CD8-positive, alpha-beta memory T cell (primary cell): Measurements from ENCODE around the gene SUMO2. TPM values are rescaled to one million over a fixed set of nuclear protein-coding genes. Genes with fewer than 3 reads are reported as not detected.

Experiments used
- CTCF ChIA-PET: fragments of 350-600 bp; sonication (Branson Sonifier 250); formaldehyde crosslinking; loops from one replicate; lab custom pipeline; 2021; ENCODE audit warnings: antibody characterized with exemption; lab: Charles Lee
- POLR2A ChIA-PET: fragments of 350-600 bp; sonication (Branson Sonifier 250); formaldehyde crosslinking; loops from one replicate; lab custom pipeline; 2021; ENCODE audit warnings: antibody characterized with exemption; lab: Charles Lee
- DNase-seq, 5 donors: peaks; one replicate each; pipeline versions ENCODE4 v3.0.0 to v3.0.0-alpha.2; 2020 to 2022; ENCODE audit warnings: mixed read lengths in 1 of 5
- H3K27ac ChIP-seq: one replicate; pipeline ENCODE4 v1.7.0; 2013; ENCODE audit warnings: low read depth, mild to moderate bottlenecking, low read length, moderate library complexity
- H3K27me3 ChIP-seq: 2 replicates; pipeline ENCODE4 v1.7.0; 2013; ENCODE audit warnings: low read length, mild to moderate bottlenecking; ENCODE audit not compliant: insufficient read depth, poor library complexity, severe bottlenecking
- H3K36me3 ChIP-seq: 2 replicates; pipeline ENCODE4 v1.7.0; 2013; ENCODE audit warnings: mild to moderate bottlenecking, low read length, moderate library complexity; ENCODE audit not compliant: insufficient read depth
- H3K4me1 ChIP-seq: 2 replicates; pipeline ENCODE4 v1.7.0; 2013; ENCODE audit warnings: mild to moderate bottlenecking, low read length, moderate library complexity; ENCODE audit not compliant: insufficient read depth
- H3K4me3 ChIP-seq: 2 replicates; pipeline ENCODE4 v1.7.0; 2013; ENCODE audit warnings: mild to moderate bottlenecking, low read length
- H3K9me3 ChIP-seq: 2 replicates; pipeline ENCODE4 v1.7.0; 2013; ENCODE audit warnings: mild to moderate bottlenecking, low read length
- H3K27ac Mint-ChIP-seq, 8 donors: one replicate each; pipeline ENCODE4 v1.8.0; 2020 to 2021; ENCODE audit warnings: mixed read lengths in 8 of 8, mild to moderate bottlenecking in 6 of 8, inconsistent platforms in 3 of 8, moderate library complexity in 3 of 8
- H3K27me3 Mint-ChIP-seq, 2 donors: one replicate each; pipeline ENCODE4 v1.8.0; 2020 to 2021; ENCODE audit warnings: mixed read lengths in 2 of 2, mild to moderate bottlenecking in 1 of 2, moderate library complexity in 1 of 2
- H3K36me3 Mint-ChIP-seq, 3 donors: one replicate each; pipeline ENCODE4 v1.8.0; 2020 to 2021; ENCODE audit warnings: mixed read lengths in 3 of 3, inconsistent platforms in 1 of 3, mild to moderate bottlenecking in 1 of 3
- H3K4me1 Mint-ChIP-seq, 3 donors: one replicate each; pipeline ENCODE4 v1.8.0; 2020 to 2021; ENCODE audit warnings: mixed read lengths in 3 of 3, inconsistent platforms in 1 of 3, mild to moderate bottlenecking in 1 of 3
- H3K4me3 Mint-ChIP-seq, 7 donors: one replicate each; pipeline ENCODE4 v1.8.0; 2020 to 2021; ENCODE audit warnings: mixed read lengths in 7 of 7, mild to moderate bottlenecking in 6 of 7, moderate library complexity in 4 of 7, inconsistent platforms in 2 of 7
- H3K9me3 Mint-ChIP-seq, 5 donors: one replicate each; pipeline ENCODE4 v1.8.0; 2020 to 2022; ENCODE audit warnings: mixed read lengths in 5 of 5, mild to moderate bottlenecking in 3 of 5, moderate library complexity in 2 of 5, inconsistent platforms in 1 of 5
- polyA plus RNA-seq: library from polyadenylated mRNA; unstranded; fragments of 300-500 nt; fragmentation: Illumina TruSeq; gene quantifications from one replicate; pipeline ENCODE4 v1.2.3, GENCODE V29; 2021
- total RNA-seq, 2 experiments: library from RNA; stranded (reverse); gene quantifications; one replicate each; pipeline ENCODE4 v1.2.3, GENCODE V29; 2021

The SUMO2 gene
- total and polyA plus RNA-seq, 3 experiments from 2014 or later = 405 to 687 (median 653) TPM

- H3K27me3 ChIP-seq = no peaks in the 10 kb centered on the region
- peak; percentile 88 to 94 (median 91) for DNase-seq
- H3K9me3 ChIP-seq = no peaks in the 10 kb centered on the region
- peaks cover 8% of the 10 kb centered on the region for H3K4me1 ChIP-seq
- Mint-ChIP-seq H3K9me3 (no peaks in the 10 kb centered on the region), H3K27me3 (no peaks in the 10 kb centered on the region), H3K4me3 (peak within 1 kb of the TSS; percentile 94 to 98 (median 96)), H3K4me1 (peaks cover 31 to 42% (median 39%) of the 10 kb centered on the region in 3 donors), H3K27ac (peak within 1 kb of the TSS; percentile 93 to 99 (median 98)), H3K36me3 (peaks cover 2 to 25% (median 4%) of the 10 kb centered on the region in 3 donors)
- CTCF ChIA-PET = interaction anchor here (1.0 to 9.2 kb wide), 5 partner anchors 16 to 195 kb away, joined by 3 to 174 read pairs (median 4); no protein-coding TSS in a partner anchor
- H3K27ac ChIP-seq = peak within 1 kb of the TSS; percentile 91
- H3K4me3 ChIP-seq = peak within 1 kb of the TSS; percentile 92
- no peaks in the 10 kb centered on the region for H3K36me3 ChIP-seq
- POLR2A ChIA-PET = interaction anchor here (0.6 to 1.0 kb wide), 4 partner anchors 28 to 95 kb away, joined by 3 to 4 read pairs (median 3); partner anchors contain the start of genes ARMC7 and SLC25A19
Measured at GRCh38 chr17:75205037-75205792, 22.5 kb upstream of the SUMO2 start, which contains the start of gene NUP85. NUP85 (plus strand) TSS chr17:75205679; CDS start chr17:75205762, 83 bp downstream.

- ChIA-PET CTCF (interaction anchor here (0.8 to 9.2 kb wide), 7 partner anchors 9 to 238 kb away, joined by 3 to 174 read pairs (median 4); no protein-coding TSS in a partner anchor), POLR2A (no interaction called here)
- no peak overlapping the region for H3K27ac Mint-ChIP-seq
Measured at GRCh38 chr17:75199886-75200618, 17.3 kb upstream of the SUMO2 start.

DNA sequence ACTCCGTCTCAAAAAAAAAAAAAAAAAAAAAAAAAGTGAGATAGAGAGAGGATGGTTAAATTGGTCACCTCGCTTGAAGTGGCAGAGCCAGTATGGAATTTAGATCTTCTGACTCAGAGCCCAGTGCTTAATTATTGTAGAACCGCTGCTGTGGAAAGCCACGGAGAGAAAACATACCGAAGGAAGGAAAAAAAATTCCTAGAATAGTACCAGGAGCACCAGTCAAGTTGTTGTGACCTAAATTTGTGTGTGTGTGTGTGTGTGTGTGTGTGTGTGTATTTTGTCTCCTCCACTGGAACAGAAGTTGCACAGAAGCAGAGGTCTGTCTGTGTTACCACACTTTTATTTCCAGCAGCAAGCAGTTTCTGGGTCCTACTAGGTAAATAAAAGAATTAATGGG is 12.1 kb upstream of the SUMO2 start:
- H3K36me3 Mint-ChIP-seq = no peaks in the 10 kb centered on the region

More at GRCh38 chr17:75199886-75200618, 17.3 kb upstream of the SUMO2 start:
- Histone ChIP-seq H3K9me3 (no peaks in the 10 kb centered on the region), H3K36me3 (no peaks in the 10 kb centered on the region), H3K27ac (no peak overlapping the region), H3K4me1 (peaks cover 8% of the 10 kb centered on the region), H3K27me3 (no peaks in the 10 kb centered on the region), H3K4me3 (no peak overlapping the region)
- H3K4me1 Mint-ChIP-seq = peaks cover 7 to 11% (median 11%) of the 10 kb centered on the region in 3 donors
- DNase-seq = no peak
- peaks cover 0 to under 1% (median 0%) of the 10 kb centered on the region in 3 donors for H3K36me3 Mint-ChIP-seq
- no peak overlapping the region for H3K4me3 Mint-ChIP-seq
- H3K9me3 Mint-ChIP-seq = no peaks in the 10 kb centered on the region
- no peaks in the 10 kb centered on the region for H3K27me3 Mint-ChIP-seq

DNA sequence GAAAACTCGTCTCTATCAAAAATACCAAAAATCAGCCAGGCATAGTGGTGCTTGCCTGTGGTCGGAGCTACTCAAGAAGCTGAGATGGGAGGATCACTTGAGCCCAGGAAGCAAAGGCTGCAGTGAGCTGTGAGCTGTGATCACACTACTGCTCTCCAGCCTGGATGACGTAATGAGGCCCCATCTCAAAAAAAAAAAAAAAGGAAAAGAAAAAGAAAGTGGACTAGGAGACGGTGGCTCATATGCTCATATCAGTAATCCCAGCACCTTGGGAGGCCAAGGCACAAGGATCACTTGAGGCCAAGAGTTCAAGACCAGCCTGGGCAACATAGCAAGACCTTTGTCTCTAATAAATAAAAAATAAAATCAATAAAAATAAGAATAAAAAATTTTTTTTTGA is 8.8 kb upstream of the SUMO2 start:
- no peaks in the 10 kb centered on the region for H3K36me3 ChIP-seq
- no peak overlapping the region for H3K4me3 ChIP-seq
- no peak overlapping the region for H3K27ac ChIP-seq
- Mint-ChIP-seq H3K9me3 (no peaks in the 10 kb centered on the region), H3K4me1 (peaks cover 0 to 6% (median 5%) of the 10 kb centered on the region in 3 donors), H3K27ac (no peak overlapping the region), H3K27me3 (no peaks in the 10 kb centered on the region), H3K36me3 (no peaks in the 10 kb centered on the region), H3K4me3 (no peak overlapping the region)
- H3K27me3 ChIP-seq = no peaks in the 10 kb centered on the region
- ChIA-PET CTCF (interaction anchor here (0.7 to 4.7 kb wide), 5 partner anchors 10 to 79 kb away, joined by 3 to 35 read pairs (median 7); partner anchors contain the start of gene MIF4GD), POLR2A (interaction anchor here (1.1 kb wide), 1 partner anchor 103 kb away, joined by 3 read pairs; no protein-coding TSS in a partner anchor)
- H3K4me1 ChIP-seq = no peaks in the 10 kb centered on the region
- no peaks in the 10 kb centered on the region for H3K9me3 ChIP-seq
- no peak for DNase-seq

More for the DNA sequence above, 12.1 kb upstream of the SUMO2 start:
- Mint-ChIP-seq H3K27me3 (no peaks in the 10 kb centered on the region), H3K27ac (no peak overlapping the region), H3K4me1 (no peaks in the 10 kb centered on the region), H3K4me3 (no peak overlapping the region), H3K9me3 (no peaks in the 10 kb centered on the region)
- ChIA-PET CTCF (no interaction called here), POLR2A (no interaction called here)
- Histone ChIP-seq H3K4me3 (no peak overlapping the region), H3K36me3 (no peaks in the 10 kb centered on the region), H3K4me1 (no peaks in the 10 kb centered on the region), H3K9me3 (no peaks in the 10 kb centered on the region), H3K27ac (no peak overlapping the region), H3K27me3 (no peaks in the 10 kb centered on the region)
- no peak for DNase-seq

DNA sequence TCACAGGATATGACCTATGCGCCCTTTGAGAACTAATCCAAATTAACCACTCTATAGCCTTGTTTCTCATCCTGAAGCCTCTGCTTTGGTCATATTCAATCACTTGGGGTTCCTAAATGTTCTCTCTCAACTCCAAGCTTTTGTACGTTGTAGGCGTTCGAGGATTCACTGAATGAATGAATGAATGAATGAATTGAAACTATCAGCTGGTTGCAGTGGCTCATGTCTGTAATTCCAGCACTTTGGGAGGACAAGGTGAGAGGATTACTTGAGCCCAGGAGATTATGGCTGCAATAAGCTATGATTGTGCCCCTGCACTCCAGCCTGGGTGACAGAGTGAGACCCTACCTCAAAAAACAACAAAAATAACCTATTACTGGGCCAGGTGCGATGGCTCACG is 5.9 kb upstream of the SUMO2 start:
- POLR2A ChIA-PET = interaction anchor here (0.7 kb wide), 1 partner anchor 8 kb away, joined by 3 read pairs; no protein-coding TSS in a partner anchor
- H3K27ac Mint-ChIP-seq = no peak overlapping the region

DNA sequence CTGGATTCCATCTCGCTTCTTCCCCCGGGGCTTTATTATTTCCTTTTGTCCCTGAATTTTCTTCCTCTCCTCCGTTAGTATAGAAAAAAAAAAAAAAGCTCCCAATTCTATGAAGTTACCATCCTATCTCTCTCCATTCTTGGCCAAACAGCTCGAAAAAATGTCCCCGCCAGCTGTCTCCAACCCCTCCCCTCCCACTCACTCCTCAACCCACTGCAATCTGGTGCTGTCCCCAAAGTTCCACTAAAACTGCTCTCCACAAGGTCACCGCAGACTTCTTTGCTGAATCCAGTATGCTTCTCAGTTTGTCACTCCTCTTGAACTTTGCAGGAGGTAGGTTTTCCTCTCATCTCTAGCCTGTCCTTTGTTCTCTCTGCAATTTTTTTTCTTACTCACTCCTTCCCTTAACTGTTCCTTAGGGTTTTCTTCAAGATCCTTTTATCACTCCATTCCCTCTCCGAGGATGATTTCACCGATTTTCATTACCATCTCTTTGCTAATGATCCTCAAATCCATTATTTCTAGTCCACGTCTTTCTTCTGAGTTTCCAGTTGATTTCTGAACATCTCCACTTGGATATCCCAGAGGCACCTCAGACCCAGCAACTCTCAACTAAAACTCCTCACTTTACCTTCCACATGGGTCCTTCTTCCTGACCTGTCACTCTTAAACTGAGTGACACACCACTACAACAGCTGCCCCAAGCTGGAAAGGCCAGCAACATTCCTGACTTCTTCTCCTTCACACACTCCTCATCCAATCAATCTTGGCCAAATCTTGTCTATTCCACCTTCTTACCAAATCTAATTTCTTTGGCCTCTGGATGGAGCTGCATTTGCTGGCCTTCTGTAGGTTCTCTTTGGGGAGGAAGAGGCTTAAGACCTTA is 1.5 kb upstream of the SUMO2 start:
- Histone ChIP-seq H3K36me3 (no peaks in the 10 kb centered on the region), H3K4me1 (peaks cover 33% of the 10 kb centered on the region), H3K27ac (peak overlapping the region; percentile 85), H3K9me3 (no peaks in the 10 kb centered on the region), H3K4me3 (no peak overlapping the region), H3K27me3 (no peaks in the 10 kb centered on the region)
- ChIA-PET POLR2A (interaction anchor here (0.6 to 1.9 kb wide), 6 partner anchors 52 to 681 kb away, joined by 3 to 7 read pairs (median 6); partner anchors contain the start of genes ARMC7, ATP5PD, KCTD2 and TMEM94), CTCF (interaction anchor here (0.7 to 1.9 kb wide), 8 partner anchors 12 to 173 kb away, joined by 3 to 10 read pairs (median 4); partner anchors contain the start of gene MIF4GD)
- peak overlapping the region; percentile 91 to 97 (median 96) for H3K27ac Mint-ChIP-seq
- peak overlapping the region; percentile 70 to 96 (median 87) for H3K4me3 Mint-ChIP-seq
- H3K36me3 Mint-ChIP-seq = peaks cover 0 to 21% (median 0%) of the 10 kb centered on the region in 3 donors
- H3K27me3 Mint-ChIP-seq = peaks cover 0 to 3% of the 10 kb centered on the region in 2 donors
- peaks cover 0 to 2% (median 0%) of the 10 kb centered on the region in 5 donors for H3K9me3 Mint-ChIP-seq
- H3K4me1 Mint-ChIP-seq = peaks cover 27 to 44% (median 43%) of the 10 kb centered on the region in 3 donors
- no peak for DNase-seq

More for the DNA sequence above, 5.9 kb upstream of the SUMO2 start:
- no peaks in the 10 kb centered on the region for H3K36me3 ChIP-seq
- Mint-ChIP-seq H3K36me3 (no peaks in the 10 kb centered on the region), H3K4me3 (no peak overlapping the region), H3K9me3 (peaks cover 0 to 2% (median 0%) of the 10 kb centered on the region in 5 donors), H3K27me3 (peaks cover 0 to 2% of the 10 kb centered on the region in 2 donors), H3K4me1 (peaks cover 10 to 18% (median 17%) of the 10 kb centered on the region in 3 donors)
- no peak overlapping the region for H3K4me3 ChIP-seq
- CTCF ChIA-PET = interaction anchor here (1.0 to 4.7 kb wide), 4 partner anchors 13 to 75 kb away, joined by 3 to 35 read pairs (median 11); no protein-coding TSS in a partner anchor
- no peaks in the 10 kb centered on the region for H3K27me3 ChIP-seq
- peaks cover 12% of the 10 kb centered on the region for H3K4me1 ChIP-seq
- H3K27ac ChIP-seq = no peak overlapping the region
- DNase-seq = no peak
- no peaks in the 10 kb centered on the region for H3K9me3 ChIP-seq

- peaks cover 27 to 51% (median 45%) of the 10 kb centered on the region in 3 donors for H3K4me1 Mint-ChIP-seq
- H3K4me3 Mint-ChIP-seq = peak overlapping the region; percentile 88 to 97 (median 91)
- H3K9me3 Mint-ChIP-seq = peaks cover 0 to 2% (median 0%) of the 10 kb centered on the region in 5 donors
- H3K36me3 ChIP-seq = no peaks in the 10 kb centered on the region
- no peaks in the 10 kb centered on the region for H3K9me3 ChIP-seq
- no peak for DNase-seq
- no peaks in the 10 kb centered on the region for H3K27me3 ChIP-seq
- peaks cover 0 to 32% (median 0%) of the 10 kb centered on the region in 3 donors for H3K36me3 Mint-ChIP-seq
- H3K27ac ChIP-seq = peak overlapping the region; percentile 85
- CTCF ChIA-PET = interaction anchor here (1.4 kb wide), 1 partner anchor 11 kb away, joined by 7 read pairs; no protein-coding TSS in a partner anchor
- H3K27me3 Mint-ChIP-seq = peaks cover 0 to 3% of the 10 kb centered on the region in 2 donors
- H3K4me3 ChIP-seq = peak overlapping the region; percentile 91
- H3K27ac Mint-ChIP-seq = peak overlapping the region in 7 of 8 donors; percentile 70 to 97 (median 89)
- POLR2A ChIA-PET = interaction anchor here (1.4 to 1.9 kb wide), 3 partner anchors 68 to 223 kb away, joined by 5 to 7 read pairs (median 6); partner anchors contain the start of genes ARMC7 and GRB2
- H3K4me1 ChIP-seq = peaks cover 33% of the 10 kb centered on the region
Measured at GRCh38 chr17:75182319-75182568, 515 bp downstream of the SUMO2 start.
